ENCODE results near the gene KIRREL3.

The KIRREL3 gene

DNA sequence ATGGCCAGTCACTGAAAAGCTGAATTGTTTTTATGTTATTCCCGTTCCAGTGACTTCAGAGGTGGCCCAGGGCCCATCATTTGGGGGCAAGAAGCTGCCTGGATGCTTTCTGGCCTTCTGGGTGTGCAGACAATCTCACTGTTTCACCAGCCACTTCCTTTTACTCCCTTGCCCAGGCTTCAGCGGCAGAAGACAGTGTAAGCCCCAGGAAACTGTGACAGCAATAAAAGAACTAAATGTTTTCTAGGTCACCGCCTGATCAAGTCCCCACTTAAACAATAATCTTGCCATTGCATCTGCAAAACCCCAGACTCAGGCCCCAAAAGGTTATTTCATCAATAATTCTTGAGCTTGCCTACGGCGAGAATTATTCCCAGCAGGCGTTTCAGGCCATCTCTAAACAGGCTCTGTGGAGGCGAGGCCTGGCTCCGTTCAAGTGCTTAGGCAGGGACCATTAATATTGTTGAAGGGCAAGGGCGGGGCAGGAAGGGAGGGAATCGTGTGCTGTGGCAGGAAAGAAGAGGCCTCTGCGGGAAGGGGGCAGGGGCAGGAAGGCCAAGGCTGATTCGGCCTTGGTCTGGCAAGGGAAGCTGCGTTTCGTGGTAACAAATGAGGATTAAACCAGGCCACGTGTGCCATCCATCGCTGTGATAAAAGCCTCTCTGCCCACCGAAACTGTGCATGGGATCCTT is 252.3 kb downstream of the KIRREL3 start:
- Histone ChIP-seq H4K20me1 (ENCODE audit: insufficient read depth, low read length) (no peaks in the 10 kb centered on the region), H3K9me3 (ENCODE audit: insufficient read depth, low read length) (no peaks in the 10 kb centered on the region), H3K4me1 (ENCODE audit: low read length) (no peaks in the 10 kb centered on the region), H3K79me2 (ENCODE audit: low read length) (no peaks in the 10 kb centered on the region), H3K9ac (ENCODE audit: low read length) (no peak overlapping the region), H3K27me3 (ENCODE audit: low read depth, low read length) (no peaks in the 10 kb centered on the region), H3K4me3 (ENCODE audit: low read length) (no peak overlapping the region), H2AFZ (ENCODE audit: low read depth, low read length) (no peak overlapping the region), H3K4me2 (ENCODE audit: low read length) (no peak overlapping the region), H3K27ac (ENCODE audit: low read length) (no peak overlapping the region), H3K36me3 (replicated peaks; ENCODE audit: low read depth, low read length) (no peaks in the 10 kb centered on the region)
- TF ChIP-seq CTCF (IDR thresholded peaks at IDR 0.05; ENCODE audit: low read depth, low read length) (no peak), EZH2phosphoT487 (IDR thresholded peaks at IDR 0.05; ENCODE audit: low read depth) (no peak)

DNA sequence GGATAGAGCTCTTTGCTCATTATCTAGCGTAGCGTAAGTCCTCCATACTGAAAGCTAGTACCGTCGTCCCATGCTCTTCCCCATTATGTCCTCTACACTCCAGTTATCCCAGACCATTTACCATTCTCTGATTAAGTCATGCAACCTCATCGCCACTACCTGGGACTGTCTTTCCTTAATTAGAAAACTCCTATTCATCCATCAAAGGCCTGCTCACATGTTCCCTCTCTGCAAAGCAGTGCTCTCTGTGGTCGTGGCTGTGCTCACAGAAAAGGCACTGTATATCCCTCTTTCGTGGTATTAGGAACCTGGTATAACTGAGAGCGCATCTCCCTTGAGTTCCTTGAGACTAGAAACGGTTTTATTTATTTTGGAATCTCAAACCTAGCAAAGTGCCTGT is 253.3 kb downstream of the KIRREL3 start:
- Histone ChIP-seq H3K79me2 (ENCODE audit: low read length) (no peaks in the 10 kb centered on the region), H3K4me3 (ENCODE audit: low read length) (no peak overlapping the region), H3K27ac (ENCODE audit: low read length) (no peak overlapping the region), H4K20me1 (ENCODE audit: insufficient read depth, low read length) (no peaks in the 10 kb centered on the region), H2AFZ (ENCODE audit: low read depth, low read length) (no peak overlapping the region), H3K27me3 (ENCODE audit: low read depth, low read length) (no peaks in the 10 kb centered on the region; the same call in 1 of the 2 replicates), H3K4me1 (ENCODE audit: low read length) (no peaks in the 10 kb centered on the region), H3K9ac (ENCODE audit: low read length) (no peak overlapping the region), H3K4me2 (ENCODE audit: low read length) (no peak overlapping the region), H3K36me3 (replicated peaks; ENCODE audit: low read depth, low read length) (no peaks in the 10 kb centered on the region), H3K9me3 (ENCODE audit: insufficient read depth, low read length) (no peaks in the 10 kb centered on the region)
- TF ChIP-seq CTCF (IDR thresholded peaks at IDR 0.05; ENCODE audit: low read depth, low read length) (no peak), EZH2phosphoT487 (IDR thresholded peaks at IDR 0.05; ENCODE audit: low read depth) (no peak)

- H3K27me3 ChIP-seq (ENCODE audit: low read depth, low read length) = peaks cover 5% of the 10 kb centered on the region
- no peaks in the 10 kb centered on the region for H3K36me3 ChIP-seq (replicated peaks; ENCODE audit: low read depth, low read length)
- H3K4me1 ChIP-seq (ENCODE audit: low read length) = no peaks in the 10 kb centered on the region
- H3K27ac ChIP-seq (ENCODE audit: low read length) = no peak overlapping the region
- TF ChIP-seq CTCF (IDR thresholded peaks at IDR 0.05; ENCODE audit: low read depth, low read length) = no peak
- no peak for TF ChIP-seq EZH2phosphoT487 (IDR thresholded peaks at IDR 0.05; ENCODE audit: low read depth)
- H3K9ac ChIP-seq (ENCODE audit: low read length) = no peak overlapping the region
- no peak overlapping the region for H2AFZ ChIP-seq (ENCODE audit: low read depth, low read length)
- no peaks in the 10 kb centered on the region for H3K79me2 ChIP-seq (ENCODE audit: low read length)
- no peaks in the 10 kb centered on the region for H3K9me3 ChIP-seq (ENCODE audit: insufficient read depth, low read length)
- no peak overlapping the region for H3K4me3 ChIP-seq (ENCODE audit: low read length)
- H4K20me1 ChIP-seq (ENCODE audit: insufficient read depth, low read length) = no peaks in the 10 kb centered on the region
- H3K4me2 ChIP-seq (ENCODE audit: low read length) = no peak overlapping the region
Observed at GRCh38 chr11:126746443-126746842, 254.1 kb downstream of the KIRREL3 start.

GRCh38 chr11:126744699-126745098 is 255.9 kb downstream of the KIRREL3 start:
- Histone ChIP-seq H3K4me1 (ENCODE audit: low read length) (no peaks in the 10 kb centered on the region), H3K27me3 (ENCODE audit: low read depth, low read length) (peaks cover 11% of the 10 kb centered on the region), H3K9ac (ENCODE audit: low read length) (no peak overlapping the region), H3K4me3 (ENCODE audit: low read length) (no peak overlapping the region), H3K27ac (ENCODE audit: low read length) (no peak overlapping the region), H3K79me2 (ENCODE audit: low read length) (no peaks in the 10 kb centered on the region), H3K9me3 (ENCODE audit: insufficient read depth, low read length) (no peaks in the 10 kb centered on the region), H4K20me1 (ENCODE audit: insufficient read depth, low read length) (no peaks in the 10 kb centered on the region), H3K4me2 (ENCODE audit: low read length) (no peak overlapping the region), H3K36me3 (replicated peaks; ENCODE audit: low read depth, low read length) (no peaks in the 10 kb centered on the region), H2AFZ (ENCODE audit: low read depth, low read length) (no peak overlapping the region)
- TF ChIP-seq CTCF (IDR thresholded peaks at IDR 0.05; ENCODE audit: low read depth, low read length) = no peak
- no peak for TF ChIP-seq EZH2phosphoT487 (IDR thresholded peaks at IDR 0.05; ENCODE audit: low read depth)
